Epithelial cell of esophagus (primary cell): Measurements from ENCODE around the gene PPP1R26.
"Not testable (repeated sequence)": the region's sequence is repeated elsewhere in the genome, so short reads cannot be mapped to it uniquely, and the experiment has no call there.

ENCODE experiments used
- DNase-seq: peaks from one replicate; pipeline ENCODE4 v3.0.0; 2010; ENCODE audit warnings: low read depth
- H3K4me3 ChIP-seq: 2 replicates; pipeline ENCODE4 v1.5.1; 2011; ENCODE audit warnings: mild to moderate bottlenecking, low read length, control low read depth
- CTCF ChIP-seq: IDR thresholded peaks from 2 replicates; pipeline ENCODE4 v1.5.1; 2011; ENCODE audit warnings: low read depth, mild to moderate bottlenecking, low read length, control low read depth, inconsistent platforms; ENCODE audit not compliant: insufficient read depth; ENCODE audit errors: missing control alignments

Gene PPP1R26

GRCh38 chr9:135526730-135527571, 47.4 kb downstream of the PPP1R26 start:
- no peak for TF ChIP-seq CTCF
- no peak for DNase-seq
- no peak overlapping the region for H3K4me3 ChIP-seq

- H3K4me3 ChIP-seq, DNase-seq: not testable (repeated sequence)
Observed at GRCh38 chr9:135528842-135529435, 49.4 kb downstream of the PPP1R26 start.

- H3K4me3 ChIP-seq = no peak overlapping the region
- TF ChIP-seq CTCF = no peak
- no peak for DNase-seq
Observed at GRCh38 chr9:135530146-135530545, 50.6 kb downstream of the PPP1R26 start.

- DNase-seq = no peak
- no peak overlapping the region for H3K4me3 ChIP-seq
- no peak for TF ChIP-seq CTCF
Observed at GRCh38 chr9:135531096-135531495, 51.5 kb downstream of the PPP1R26 start.

GRCh38 chr9:135533113-135533512, 53.5 kb downstream of the PPP1R26 start:
- no peak for TF ChIP-seq CTCF
- H3K4me3 ChIP-seq = no peak overlapping the region
- DNase-seq = no peak

GRCh38 chr9:135533674-135534073, 54.1 kb downstream of the PPP1R26 start:
- no peak for TF ChIP-seq CTCF
- no peak for DNase-seq
- H3K4me3 ChIP-seq = no peak overlapping the region

GRCh38 chr9:135534192-135534711, 54.7 kb downstream of the PPP1R26 start:
- DNase-seq, H3K4me3 ChIP-seq: not testable (repeated sequence)

- H3K4me3 ChIP-seq, DNase-seq: not testable (repeated sequence)
Observed at GRCh38 chr9:135534826-135535225, 55.2 kb downstream of the PPP1R26 start.

GRCh38 chr9:135535631-135536030, 56.0 kb downstream of the PPP1R26 start:
- H3K4me3 ChIP-seq, DNase-seq: not testable (repeated sequence)
